Astrocyte (in vitro differentiated cells and primary cell): ENCODE measurements around the gene PDGFRA. TPM values are rescaled to one million over a fixed set of nuclear protein-coding genes. Genes with fewer than 3 reads are reported as not detected.

Source experiments
- DNase-seq: peaks from one replicate; pipeline ENCODE4 v3.0.0-alpha.2; 2010; ENCODE audit warnings: low read depth
- FAIRE-seq: peaks from 2 replicates; lab custom pipeline; 2011; peaks lifted over from hg19 to GRCh38; lab: Jason Lieb, UNC
- H2AFZ ChIP-seq: 2 replicates; pipeline ENCODE4 v1.6.0; 2012; ENCODE audit warnings: low read depth, low read length, inconsistent platforms
- H3K27ac ChIP-seq: 2 replicates; pipeline ENCODE4 v1.5.1; 2011; ENCODE audit warnings: low read depth, low read length, inconsistent platforms
- H3K27me3 ChIP-seq: 2 replicates; pipeline ENCODE4 v1.6.0; 2011; ENCODE audit warnings: low read length, inconsistent platforms; ENCODE audit not compliant: insufficient read depth
- H3K36me3 ChIP-seq: 2 replicates; pipeline ENCODE4 v1.5.1; 2011; ENCODE audit warnings: low read length, inconsistent platforms; ENCODE audit not compliant: insufficient read depth
- H3K4me1 ChIP-seq: 2 replicates; pipeline ENCODE4 v1.5.1; 2011; ENCODE audit warnings: low read length, inconsistent platforms; ENCODE audit not compliant: insufficient read depth
- H3K4me2 ChIP-seq: 2 replicates; pipeline ENCODE4 v1.6.0; 2012; ENCODE audit warnings: low read length, inconsistent platforms
- H3K4me3 ChIP-seq: 2 replicates; pipeline ENCODE4 v1.5.1; 2011; ENCODE audit warnings: low read depth, mild to moderate bottlenecking, low read length, inconsistent platforms; ENCODE audit not compliant: insufficient read depth
- H3K79me2 ChIP-seq: 2 replicates; pipeline ENCODE4 v1.6.0; 2012; ENCODE audit warnings: mild to moderate bottlenecking, low read length, inconsistent platforms; ENCODE audit not compliant: insufficient read depth
- H3K9ac ChIP-seq: 2 replicates; pipeline ENCODE4 v1.6.0; 2012; ENCODE audit warnings: mild to moderate bottlenecking, low read length, inconsistent platforms
- H3K9me3 ChIP-seq: 2 replicates; pipeline ENCODE4 v1.5.1; 2012; ENCODE audit warnings: low read depth, mild to moderate bottlenecking, low read length, inconsistent platforms; ENCODE audit not compliant: insufficient read depth
- H4K20me1 ChIP-seq: 2 replicates; pipeline ENCODE4 v1.6.0; 2012; ENCODE audit warnings: low read length, inconsistent platforms; ENCODE audit not compliant: insufficient read depth
- H3K27ac Mint-ChIP-seq: one replicate; pipeline ENCODE4 v1.8.0; 2021; ENCODE audit warnings: mild to moderate bottlenecking, mixed read lengths; ENCODE audit not compliant: unreplicated experiment
- H3K27me3 Mint-ChIP-seq: one replicate; pipeline ENCODE4 v1.8.0; 2021; ENCODE audit warnings: low read depth, mixed read lengths; ENCODE audit not compliant: unreplicated experiment
- H3K36me3 Mint-ChIP-seq: one replicate; pipeline ENCODE4 v1.8.0; 2021; ENCODE audit warnings: low read depth, mixed read lengths; ENCODE audit not compliant: unreplicated experiment
- H3K4me1 Mint-ChIP-seq: one replicate; pipeline ENCODE4 v1.8.0; 2021; ENCODE audit warnings: low read depth, mixed read lengths; ENCODE audit not compliant: unreplicated experiment
- H3K4me3 Mint-ChIP-seq: one replicate; pipeline ENCODE4 v1.8.0; 2021; ENCODE audit warnings: mild to moderate bottlenecking, moderate library complexity, mixed read lengths; ENCODE audit not compliant: unreplicated experiment
- H3K9me3 Mint-ChIP-seq: one replicate; pipeline ENCODE4 v1.8.0; 2021; ENCODE audit warnings: mild to moderate bottlenecking, mixed read lengths; ENCODE audit not compliant: unreplicated experiment
- EZH2 ChIP-seq: IDR thresholded peaks from 2 replicates; pipeline ENCODE4 v1.6.1; 2012; ENCODE audit warnings: mild to moderate bottlenecking, low read length, inconsistent platforms; ENCODE audit not compliant: insufficient read depth
- total RNA-seq: library from RNA; stranded (reverse); gene quantifications from 2 replicates; pipeline ENCODE4 v1.2.1, GENCODE V29; 2021
- TF ChIP-seq, protein P1 (sequence below): IDR thresholded peaks from 2 replicates; pipeline ENCODE4 v1.5.1; 2011; ENCODE audit warnings: low read depth, mild to moderate bottlenecking, inconsistent platforms, low read length, moderate library complexity; ENCODE audit not compliant: insufficient read depth

Gene PDGFRA
- total RNA-seq, 1 donor from 2014 or later, result 9.2 TPM

DNA sequence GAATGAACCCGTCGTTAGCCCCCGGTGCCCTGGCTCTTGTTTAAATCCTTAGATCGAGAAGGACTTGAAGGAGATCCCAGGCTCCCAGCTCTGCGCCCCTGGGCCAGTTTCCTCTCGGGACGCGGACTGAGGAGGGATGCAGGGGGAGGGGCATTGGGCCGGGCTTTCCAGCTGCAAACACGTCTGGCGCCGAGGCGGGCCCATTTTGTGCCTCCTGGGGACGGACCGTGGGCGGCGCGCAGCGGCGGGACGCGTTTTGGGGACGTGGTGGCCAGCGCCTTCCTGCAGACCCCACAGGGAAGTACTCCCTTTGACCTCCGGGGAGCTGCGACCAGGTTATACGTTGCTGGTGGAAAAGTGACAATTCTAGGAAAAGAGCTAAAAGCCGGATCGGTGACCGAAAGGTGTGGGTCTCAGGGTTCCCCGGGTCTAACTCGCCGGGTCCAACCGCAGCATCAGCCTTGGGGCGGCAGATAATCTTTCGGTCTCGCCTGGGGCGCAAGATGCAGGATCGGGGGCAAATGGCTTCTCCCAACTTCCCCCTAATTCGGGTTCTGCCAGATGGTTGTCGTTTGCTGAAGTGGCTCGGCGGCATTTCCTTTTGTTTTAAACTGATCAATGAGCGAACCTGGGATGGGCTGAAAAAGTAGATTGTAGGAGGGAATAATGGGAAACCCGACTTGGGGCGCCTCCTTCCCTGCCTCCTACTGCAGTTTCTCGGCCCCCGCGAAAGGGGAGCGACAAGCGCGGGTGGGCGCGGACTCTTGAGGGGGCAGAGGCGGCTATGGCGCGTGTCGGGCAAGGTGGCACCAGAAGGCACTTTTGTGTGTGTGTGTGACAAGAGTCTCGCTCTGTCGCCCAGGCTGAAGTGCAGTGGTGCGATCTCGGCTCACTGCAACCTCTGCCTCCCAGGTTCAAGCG lies 2.9 kb downstream of the PDGFRA start:
- peaks cover 15% of the 10 kb centered on the region for H4K20me1 ChIP-seq
- no peaks in the 10 kb centered on the region for H3K9me3 Mint-ChIP-seq
- H3K36me3 Mint-ChIP-seq, result no peaks in the 10 kb centered on the region
- TF ChIP-seq, protein P1, sequence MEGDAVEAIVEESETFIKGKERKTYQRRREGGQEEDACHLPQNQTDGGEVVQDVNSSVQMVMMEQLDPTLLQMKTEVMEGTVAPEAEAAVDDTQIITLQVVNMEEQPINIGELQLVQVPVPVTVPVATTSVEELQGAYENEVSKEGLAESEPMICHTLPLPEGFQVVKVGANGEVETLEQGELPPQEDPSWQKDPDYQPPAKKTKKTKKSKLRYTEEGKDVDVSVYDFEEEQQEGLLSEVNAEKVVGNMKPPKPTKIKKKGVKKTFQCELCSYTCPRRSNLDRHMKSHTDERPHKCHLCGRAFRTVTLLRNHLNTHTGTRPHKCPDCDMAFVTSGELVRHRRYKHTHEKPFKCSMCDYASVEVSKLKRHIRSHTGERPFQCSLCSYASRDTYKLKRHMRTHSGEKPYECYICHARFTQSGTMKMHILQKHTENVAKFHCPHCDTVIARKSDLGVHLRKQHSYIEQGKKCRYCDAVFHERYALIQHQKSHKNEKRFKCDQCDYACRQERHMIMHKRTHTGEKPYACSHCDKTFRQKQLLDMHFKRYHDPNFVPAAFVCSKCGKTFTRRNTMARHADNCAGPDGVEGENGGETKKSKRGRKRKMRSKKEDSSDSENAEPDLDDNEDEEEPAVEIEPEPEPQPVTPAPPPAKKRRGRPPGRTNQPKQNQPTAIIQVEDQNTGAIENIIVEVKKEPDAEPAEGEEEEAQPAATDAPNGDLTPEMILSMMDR, result no peak
- no peak for TF ChIP-seq EZH2
- peaks cover 52% of the 10 kb centered on the region for H3K4me1 ChIP-seq
- H3K4me3 ChIP-seq, result peak overlapping the region; percentile 69
- peak; percentile 61 for DNase-seq
- H3K27me3 ChIP-seq, result peaks cover 7% of the 10 kb centered on the region
- H3K4me3 Mint-ChIP-seq, result peak overlapping the region; percentile 85
- peaks cover 14% of the 10 kb centered on the region for H3K4me1 Mint-ChIP-seq
- H3K36me3 ChIP-seq, result no peaks in the 10 kb centered on the region
- peak overlapping the region; percentile 31 for H3K27ac ChIP-seq
- H3K9me3 ChIP-seq, result no peaks in the 10 kb centered on the region
- peak overlapping the region; percentile 92 for H3K4me2 ChIP-seq
- H2AFZ ChIP-seq, result peak overlapping the region; percentile 69
- no peak for FAIRE-seq
- H3K27me3 Mint-ChIP-seq, result peaks cover 31% of the 10 kb centered on the region
- no peak overlapping the region for H3K27ac Mint-ChIP-seq
- peaks cover 57% of the 10 kb centered on the region for H3K79me2 ChIP-seq
- H3K9ac ChIP-seq, result peak overlapping the region; percentile 69

DNA sequence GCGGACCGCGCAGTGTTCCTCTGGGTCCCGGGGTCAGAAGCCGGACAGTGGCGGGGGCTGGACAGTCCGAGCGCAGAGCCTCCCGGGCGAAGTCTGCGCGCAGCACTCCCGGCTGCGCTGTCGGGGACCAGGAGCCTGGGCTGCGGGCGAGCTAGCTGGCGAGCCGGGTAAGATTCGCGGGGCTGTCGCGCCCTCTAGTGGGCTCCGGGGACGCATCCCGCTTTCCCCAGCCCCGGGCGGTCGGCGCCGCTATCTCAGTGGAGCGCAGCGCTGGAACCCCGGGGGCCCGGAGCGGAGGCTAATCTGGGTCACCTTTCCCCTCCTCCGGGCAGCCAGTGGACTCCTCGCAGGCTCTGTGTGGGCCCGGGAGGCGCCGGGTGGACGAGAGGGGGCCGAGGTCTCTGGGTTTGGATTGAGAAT lies 4.2 kb downstream of the PDGFRA start:
- Histone ChIP-seq H3K4me1 (peaks cover 39% of the 10 kb centered on the region), H3K4me2 (peak overlapping the region; percentile 92), H4K20me1 (peaks cover 26% of the 10 kb centered on the region), H3K27ac (peak overlapping the region; percentile 66), H2AFZ (peak overlapping the region; percentile 89), H3K4me3 (peak overlapping the region; percentile 67), H3K9ac (peak overlapping the region; percentile 81), H3K79me2 (peaks cover 70% of the 10 kb centered on the region), H3K27me3 (peaks cover 7% of the 10 kb centered on the region), H3K36me3 (no peaks in the 10 kb centered on the region), H3K9me3 (no peaks in the 10 kb centered on the region)
- peak overlapping the region; percentile 85 for H3K4me3 Mint-ChIP-seq
- peak overlapping the region; percentile 34 for H3K27ac Mint-ChIP-seq
- FAIRE-seq (no peak), DNase-seq (peak; percentile 79)
- TF ChIP-seq, protein P1, result peak; percentile 56
- no peak for TF ChIP-seq EZH2
- peaks cover 28% of the 10 kb centered on the region for H3K27me3 Mint-ChIP-seq
- no peaks in the 10 kb centered on the region for H3K36me3 Mint-ChIP-seq
- H3K9me3 Mint-ChIP-seq, result no peaks in the 10 kb centered on the region
- peaks cover 10% of the 10 kb centered on the region for H3K4me1 Mint-ChIP-seq
